Common myeloid progenitor, CD34-positive (primary cell): ENCODE results near the gene MTMR8. TPM values are rescaled to one million over a fixed set of nuclear protein-coding genes. Genes with fewer than 3 reads are reported as not detected.
A peak's percentile ranks its signal among the peaks of the same experiment; 100 is the strongest.

Experiments
- CTCF ChIA-PET: fragments of 350-600 bp; sonication (Branson Sonifier 250); formaldehyde crosslinking; loops from one replicate; lab custom pipeline; 2021; ENCODE audit warnings: antibody characterized with exemption; lab: Charles Lee
- POLR2A ChIA-PET: fragments of 350-600 bp; sonication (Branson Sonifier 250); formaldehyde crosslinking; loops from one replicate; lab custom pipeline; 2021; ENCODE audit warnings: antibody characterized with exemption; lab: Charles Lee
- DNase-seq, 3 donors: peaks; one replicate each; pipeline versions ENCODE4 v3.0.0 to v3.0.0-alpha.2; 2013
- H3K27ac ChIP-seq, 2 experiments: 1 replicate in 1 of 2; 2 replicates in 1 of 2; pipeline ENCODE4 v1.7.0; 2013; ENCODE audit warnings: inconsistent platforms in 2 of 2, low read length in 2 of 2, mild to moderate bottlenecking in 2 of 2, low read depth in 1 of 2, moderate library complexity in 1 of 2; ENCODE audit not compliant: severe bottlenecking in 2 of 2, insufficient read depth in 1 of 2, poor library complexity in 1 of 2
- H3K27me3 ChIP-seq, 5 experiments: replicated peaks in 2 of 5; 1 replicate in 3 of 5; 2 replicates in 2 of 5; pipeline versions ENCODE4 v1.6.1 to v1.7.0; 2013; ENCODE audit warnings: low read length in 4 of 5, mild to moderate bottlenecking in 2 of 5, moderate library complexity in 2 of 5, inconsistent platforms in 1 of 5; ENCODE audit not compliant: insufficient read depth in 5 of 5, control insufficient read depth in 4 of 5
- H3K36me3 ChIP-seq, 4 experiments: 1 replicate in 2 of 4; 2 replicates in 2 of 4; pipeline versions ENCODE4 v1.6.1 to v1.7.0; 2013; ENCODE audit warnings: low read length in 3 of 4, control low read depth in 1 of 4, mild to moderate bottlenecking in 1 of 4; ENCODE audit not compliant: control insufficient read depth in 4 of 4, insufficient read depth in 4 of 4
- H3K4me1 ChIP-seq, 4 experiments: 1 replicate in 3 of 4; 2 replicates in 1 of 4; pipeline versions ENCODE4 v1.6.1 to v1.7.1; 2013; ENCODE audit warnings: low read length in 3 of 4, mild to moderate bottlenecking in 3 of 4, control low read depth in 1 of 4, inconsistent platforms in 1 of 4, moderate library complexity in 1 of 4; ENCODE audit not compliant: control insufficient read depth in 4 of 4, insufficient read depth in 4 of 4; ENCODE audit errors: control extremely low read depth in 1 of 4
- H3K4me3 ChIP-seq, 7 experiments: 1 replicate in 4 of 7; 2 replicates in 3 of 7; pipeline versions ENCODE4 v1.5.1 to v1.7.0; 2013; ENCODE audit warnings: mild to moderate bottlenecking in 7 of 7, low read length in 6 of 7, moderate library complexity in 6 of 7, inconsistent platforms in 2 of 7, low read depth in 2 of 7, control low read depth in 1 of 7; ENCODE audit not compliant: insufficient read depth in 4 of 7, control insufficient read depth in 1 of 7; ENCODE audit errors: extremely low read depth in 1 of 7
- H3K9me3 ChIP-seq, 5 experiments: 1 replicate in 4 of 5; 2 replicates in 1 of 5; pipeline versions ENCODE4 v1.6.1 to v1.7.1; 2013; ENCODE audit warnings: low read length in 4 of 5, mild to moderate bottlenecking in 2 of 5, inconsistent platforms in 1 of 5, low read depth in 1 of 5, moderate library complexity in 1 of 5; ENCODE audit not compliant: control insufficient read depth in 4 of 5, insufficient read depth in 2 of 5; ENCODE audit errors: control extremely low read depth in 1 of 5
- WGBS: methylation state at CpG from one replicate; pipeline ENCODE4 v1.1.5; 2013; ENCODE audit not compliant: insufficient coverage; 5-methylcytosine and 5-hydroxymethylcytosine counted together
- polyA plus RNA-seq: library from polyadenylated mRNA; unstranded; fragments of 120-200 nt; gene quantifications from one replicate; pipeline ENCODE4 v1.2.1, GENCODE V29; 2013

MTMR8 gene
- polyA plus RNA-seq: 2.4 TPM

GRCh38 chrX:64394874-64395567, at the start of gene MTMR8:
MTMR8 (minus strand) TSS chrX:64395452; CDS start chrX:64395363, 89 bp downstream.
- peak; percentile 75 to 87 (median 86) for DNase-seq
- CTCF ChIA-PET: no interaction called here
- peak within 1 kb of the TSS; percentile 68 to 90 (median 75) for H3K4me3 ChIP-seq
- peak within 1 kb of the TSS in 1 of 2 experiments; percentile 32 for H3K27ac ChIP-seq
- WGBS: 33% methylated on average over 36 of the region's 40 CpGs
- peaks cover 0 to 2% (median 0%) of the 10 kb centered on the region in 5 experiments for H3K9me3 ChIP-seq
- POLR2A ChIA-PET: no interaction called here
- no peaks in the 10 kb centered on the region for H3K36me3 ChIP-seq
- no peaks in the 10 kb centered on the region for H3K27me3 ChIP-seq
- peaks cover 0 to 5% (median 2%) of the 10 kb centered on the region in 4 experiments for H3K4me1 ChIP-seq

DNA sequence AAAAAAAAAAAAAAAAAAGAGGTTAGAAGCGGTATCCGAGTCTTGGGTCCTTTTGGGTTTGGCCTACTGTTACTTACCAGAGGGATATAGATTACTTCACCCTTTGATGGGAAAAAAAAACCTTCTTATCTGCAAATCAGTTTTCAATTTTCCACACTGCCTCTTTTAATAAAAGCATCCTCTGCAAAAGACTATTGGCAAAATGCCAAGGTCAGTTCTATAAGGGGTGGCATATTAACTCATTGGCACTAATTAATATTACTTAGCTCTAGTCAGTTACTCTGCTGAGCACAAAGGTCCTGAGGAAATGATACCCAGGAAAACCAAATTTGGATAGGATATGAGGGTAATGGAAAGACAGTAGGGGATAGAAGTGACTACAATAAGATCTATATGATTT, 44.3 kb upstream of the MTMR8 start:
- no peaks in the 10 kb centered on the region for H3K27me3 ChIP-seq
- H3K4me1 ChIP-seq: no peaks in the 10 kb centered on the region
- H3K27ac ChIP-seq: no peak overlapping the region
- H3K4me3 ChIP-seq: no peak overlapping the region
- H3K36me3 ChIP-seq: no peaks in the 10 kb centered on the region
- ChIA-PET POLR2A (no interaction called here), CTCF (no interaction called here)
- H3K9me3 ChIP-seq: no peaks in the 10 kb centered on the region
- no CpG with 5 or more reads among the region's 2 CpGs for WGBS
- DNase-seq: no peak

GRCh38 chrX:64437665-64438064, 42.4 kb upstream of the MTMR8 start:
- 80% methylated on average over 1 of the region's 1 CpG for WGBS
- Histone ChIP-seq H3K27me3 (no peaks in the 10 kb centered on the region), H3K4me3 (no peak overlapping the region), H3K4me1 (no peaks in the 10 kb centered on the region), H3K36me3 (no peaks in the 10 kb centered on the region), H3K27ac (no peak overlapping the region), H3K9me3 (peaks cover 0 to 2% (median 0%) of the 10 kb centered on the region in 5 experiments)
- ChIA-PET CTCF (no interaction called here), POLR2A (no interaction called here)
- DNase-seq: no peak

DNA sequence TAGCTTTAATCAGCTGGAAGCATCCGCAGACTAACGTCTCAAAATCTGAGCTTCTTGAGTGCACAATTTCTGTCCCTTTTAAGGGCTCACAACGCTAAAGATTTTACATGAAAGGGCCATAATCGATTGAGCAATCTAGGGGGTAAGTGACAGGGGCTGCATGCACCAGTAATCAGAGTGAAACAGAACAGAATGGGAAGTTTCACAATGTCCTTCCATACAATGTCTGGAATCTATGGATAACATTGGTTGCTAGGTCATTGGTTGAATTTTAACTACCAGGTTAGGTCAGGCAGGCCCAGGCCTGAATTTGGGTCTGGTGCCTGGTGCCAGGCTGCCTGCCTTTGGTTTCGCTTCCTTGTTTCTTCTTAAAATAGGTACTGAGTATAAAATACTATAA, 42.0 kb upstream of the MTMR8 start:
- WGBS: 61% methylated on average over 2 of the region's 5 CpGs
- POLR2A ChIA-PET: no interaction called here

DNA sequence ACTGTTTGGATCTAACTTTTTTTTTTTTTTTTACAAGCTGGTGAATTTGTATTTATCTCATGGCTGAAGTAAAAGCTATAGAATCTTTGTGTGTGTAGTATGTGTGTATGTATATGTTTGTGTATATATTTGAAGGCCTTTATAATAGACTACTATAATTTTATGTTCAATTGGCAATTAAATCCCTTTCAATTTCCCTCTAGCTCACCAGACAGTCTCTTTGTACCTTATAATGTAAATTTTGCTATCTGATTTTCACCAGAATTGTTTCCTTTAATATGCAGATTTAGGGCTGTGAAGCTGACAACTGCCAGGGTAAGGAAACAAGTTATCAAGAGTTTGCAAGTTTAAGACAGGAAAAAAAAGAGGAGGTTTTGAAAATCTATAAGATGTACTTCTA, 33.1 kb upstream of the MTMR8 start:
- Histone ChIP-seq H3K9me3 (peaks cover 0 to 3% (median 2%) of the 10 kb centered on the region in 5 experiments), H3K27me3 (no peaks in the 10 kb centered on the region), H3K4me1 (no peaks in the 10 kb centered on the region), H3K27ac (no peak overlapping the region), H3K36me3 (no peaks in the 10 kb centered on the region), H3K4me3 (no peak overlapping the region)
- CTCF ChIA-PET: no interaction called here
- no peak for DNase-seq
- POLR2A ChIA-PET: no interaction called here

More for the DNA sequence above, 42.0 kb upstream of the MTMR8 start:
- CTCF ChIA-PET: no interaction called here
- no peak for DNase-seq
- no peak overlapping the region for H3K4me3 ChIP-seq
- H3K27me3 ChIP-seq: no peaks in the 10 kb centered on the region
- no peaks in the 10 kb centered on the region for H3K36me3 ChIP-seq
- H3K9me3 ChIP-seq: peaks cover 0 to 2% (median 0%) of the 10 kb centered on the region in 5 experiments
- H3K4me1 ChIP-seq: no peaks in the 10 kb centered on the region
- no peak overlapping the region for H3K27ac ChIP-seq

- Histone ChIP-seq H3K27ac (no peak overlapping the region), H3K4me1 (no peaks in the 10 kb centered on the region), H3K4me3 (no peak overlapping the region), H3K27me3 (no peaks in the 10 kb centered on the region), H3K36me3 (no peaks in the 10 kb centered on the region), H3K9me3 (peaks cover 0 to 3% (median 0%) of the 10 kb centered on the region in 5 experiments)
- ChIA-PET CTCF (no interaction called here), POLR2A (no interaction called here)
- no peak for DNase-seq
- WGBS: no CpG with 5 or more reads among the region's 2 CpGs
These were observed 32.5 kb upstream of the MTMR8 start for GRCh38 chrX:64427787-64428186.

DNA sequence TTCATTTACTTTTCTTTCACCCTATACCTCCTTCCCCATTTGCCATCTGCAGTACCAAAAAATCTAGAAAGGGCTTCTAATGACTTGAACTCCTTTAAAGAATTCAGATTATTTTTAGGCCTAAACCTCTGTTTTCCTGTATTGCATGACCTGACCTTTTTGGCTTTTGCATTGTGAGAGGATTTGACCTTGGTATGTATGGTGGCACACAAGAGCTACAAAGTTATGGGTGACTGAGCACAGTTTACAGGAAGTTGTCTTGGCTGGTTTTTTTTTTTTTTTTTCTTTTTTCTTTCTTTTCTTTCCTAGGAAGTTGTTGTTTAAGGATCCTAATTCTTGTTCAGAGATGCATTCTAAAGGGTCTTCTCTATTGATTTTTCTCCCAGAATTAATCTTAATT, 32.0 kb upstream of the MTMR8 start:
- no peaks in the 10 kb centered on the region for H3K4me1 ChIP-seq
- H3K36me3 ChIP-seq: no peaks in the 10 kb centered on the region
- DNase-seq: no peak
- peaks cover 0 to 3% (median 0%) of the 10 kb centered on the region in 5 experiments for H3K9me3 ChIP-seq
- H3K4me3 ChIP-seq: no peak overlapping the region
- CTCF ChIA-PET: no interaction called here
- POLR2A ChIA-PET: no interaction called here
- H3K27ac ChIP-seq: no peak overlapping the region
- H3K27me3 ChIP-seq: no peaks in the 10 kb centered on the region
